GM19240 (cell line): ENCODE data around the gene TANC1.
"Not testable (repeated sequence)": the region's sequence is repeated elsewhere in the genome, so short reads cannot be mapped to it uniquely, and the experiment has no call there.

ENCODE experiments used
- DNase-seq: peaks from one replicate; pipeline ENCODE4 v3.0.0; 2011; ENCODE audit warnings: low spot score; ENCODE audit not compliant: insufficient read length

The TANC1 gene

GRCh38 chr2:159086342-159086741 lies 117.9 kb downstream of the TANC1 start:
- no peak for DNase-seq

GRCh38 chr2:159086826-159087225 lies 118.4 kb downstream of the TANC1 start:
- DNase-seq = no peak

GRCh38 chr2:159088906-159089305 lies 120.5 kb downstream of the TANC1 start:
- no peak for DNase-seq

GRCh38 chr2:159089543-159089942 lies 121.1 kb downstream of the TANC1 start:
- no peak for DNase-seq

- DNase-seq = peak; percentile 20
These were observed 122.2 kb downstream of the TANC1 start for GRCh38 chr2:159090514-159091201.

GRCh38 chr2:159091381-159091780 lies 122.9 kb downstream of the TANC1 start:
- DNase-seq = no peak

- DNase-seq = peak; percentile 18
These were observed 123.5 kb downstream of the TANC1 start for GRCh38 chr2:159091976-159092375.

- DNase-seq = no peak
These were observed 125.1 kb downstream of the TANC1 start for GRCh38 chr2:159093497-159093896.

GRCh38 chr2:159094173-159094737 lies 125.8 kb downstream of the TANC1 start:
- no peak for DNase-seq

GRCh38 chr2:159095813-159096212 lies 127.4 kb downstream of the TANC1 start:
- DNase-seq = no peak

- not testable (repeated sequence) for DNase-seq
These were observed 127.9 kb downstream of the TANC1 start for GRCh38 chr2:159096302-159096855.

GRCh38 chr2:159096901-159097300 lies 128.5 kb downstream of the TANC1 start:
- no peak for DNase-seq

GRCh38 chr2:159098361-159098760 lies 129.9 kb downstream of the TANC1 start:
- DNase-seq = no peak

GRCh38 chr2:159098921-159099411 lies 130.5 kb downstream of the TANC1 start:
- no peak for DNase-seq

GRCh38 chr2:159101755-159102489 lies 133.5 kb downstream of the TANC1 start:
- no peak for DNase-seq

- DNase-seq = no peak
These were observed 135.0 kb downstream of the TANC1 start for GRCh38 chr2:159103411-159103810.

GRCh38 chr2:159106109-159106508 lies 137.7 kb downstream of the TANC1 start:
- no peak for DNase-seq

- DNase-seq = no peak
These were observed 139.9 kb downstream of the TANC1 start for GRCh38 chr2:159108181-159108893.

- no peak for DNase-seq
These were observed 141.1 kb downstream of the TANC1 start for GRCh38 chr2:159109517-159109916.

- DNase-seq = no peak
These were observed 142.3 kb downstream of the TANC1 start for GRCh38 chr2:159110784-159111183.

GRCh38 chr2:159111346-159111927 lies 143.0 kb downstream of the TANC1 start:
- no peak for DNase-seq
